Activated CD4-positive, alpha-beta memory T cell treated with anti-CD3 and anti-CD28 coated beads, Interleukin-2, amount 10 ng/mL, durations not matched to agents 7 days and 5 days (primary cell): ENCODE results near the gene SYPL1. TPM values are rescaled to one million over a fixed set of nuclear protein-coding genes. Genes with fewer than 3 reads are reported as not detected.

ENCODE experiments used
- CTCF ChIA-PET: fragments of 350-600 bp; sonication (Branson Sonifier 250); formaldehyde crosslinking; loops from one replicate; lab custom pipeline; 2021; ENCODE audit warnings: antibody characterized with exemption, inconsistent platforms; lab: Charles Lee
- POLR2A ChIA-PET: fragments of 350-600 bp; sonication (Branson Sonifier 250); formaldehyde crosslinking; loops from one replicate; lab custom pipeline; 2021; ENCODE audit warnings: antibody characterized with exemption; lab: Charles Lee
- DNase-seq: peaks from one replicate; pipeline ENCODE4 v3.0.0-alpha.2; 2020
- H3K27ac Mint-ChIP-seq: one replicate; pipeline ENCODE4 v1.8.0; 2021; ENCODE audit warnings: mild to moderate bottlenecking, mixed read lengths
- H3K27me3 Mint-ChIP-seq: one replicate; pipeline ENCODE4 v1.8.0; 2021; ENCODE audit warnings: mixed read lengths
- H3K36me3 Mint-ChIP-seq: one replicate; pipeline ENCODE4 v1.8.0; 2021; ENCODE audit warnings: low read depth, mixed read lengths
- H3K4me1 Mint-ChIP-seq: one replicate; pipeline ENCODE4 v1.8.0; 2021; ENCODE audit warnings: mixed read lengths
- H3K4me3 Mint-ChIP-seq: one replicate; pipeline ENCODE4 v1.8.0; 2021; ENCODE audit warnings: mild to moderate bottlenecking, mixed read lengths
- H3K9me3 Mint-ChIP-seq: one replicate; pipeline ENCODE4 v1.8.0; 2021; ENCODE audit warnings: mixed read lengths
- total RNA-seq, 2 experiments: library from RNA; stranded (reverse); gene quantifications; one replicate each; pipeline ENCODE4 v1.2.3, GENCODE V29; 2021

The SYPL1 gene
- total RNA-seq, 2 experiments from 2014 or later, result 37.5 to 38.8 TPM

- no peaks in the 10 kb centered on the region for H3K36me3 Mint-ChIP-seq
- no peaks in the 10 kb centered on the region for H3K9me3 Mint-ChIP-seq
- ChIA-PET POLR2A (no interaction called here), CTCF (no interaction called here)
- no peak overlapping the region for H3K4me3 Mint-ChIP-seq
- no peak overlapping the region for H3K27ac Mint-ChIP-seq
- H3K4me1 Mint-ChIP-seq, result peaks cover 10% of the 10 kb centered on the region
- DNase-seq, result no peak
- H3K27me3 Mint-ChIP-seq, result peaks cover 17% of the 10 kb centered on the region
Measured at GRCh38 chr7:106052681-106053080, 59.4 kb downstream of the SYPL1 start.

- Mint-ChIP-seq H3K9me3 (no peaks in the 10 kb centered on the region), H3K4me1 (no peaks in the 10 kb centered on the region), H3K4me3 (no peak overlapping the region), H3K27ac (no peak overlapping the region), H3K27me3 (peaks cover 22% of the 10 kb centered on the region), H3K36me3 (no peaks in the 10 kb centered on the region)
- POLR2A ChIA-PET, result no interaction called here
- no peak for DNase-seq
- CTCF ChIA-PET, result interaction anchor here (0.7 to 1.9 kb wide), 2 partner anchors 103 to 112 kb away, joined by 4 read pairs; no protein-coding TSS in a partner anchor
Measured at GRCh38 chr7:106050746-106051117, 61.4 kb downstream of the SYPL1 start.

GRCh38 chr7:106050002-106050745 is 61.9 kb downstream of the SYPL1 start:
- no peak for DNase-seq
- H3K9me3 Mint-ChIP-seq, result no peaks in the 10 kb centered on the region
- H3K36me3 Mint-ChIP-seq, result no peaks in the 10 kb centered on the region
- ChIA-PET CTCF (interaction anchor here (1.9 kb wide), 1 partner anchor 113 kb away, joined by 4 read pairs; no protein-coding TSS in a partner anchor), POLR2A (no interaction called here)
- no peak overlapping the region for H3K4me3 Mint-ChIP-seq
- no peaks in the 10 kb centered on the region for H3K4me1 Mint-ChIP-seq
- peaks cover 28% of the 10 kb centered on the region for H3K27me3 Mint-ChIP-seq
- no peak overlapping the region for H3K27ac Mint-ChIP-seq

- no peak for DNase-seq
- POLR2A ChIA-PET, result no interaction called here
- Mint-ChIP-seq H3K27me3 (peaks cover 36% of the 10 kb centered on the region), H3K27ac (no peak overlapping the region), H3K36me3 (no peaks in the 10 kb centered on the region), H3K9me3 (no peaks in the 10 kb centered on the region), H3K4me1 (no peaks in the 10 kb centered on the region), H3K4me3 (no peak overlapping the region)
- CTCF ChIA-PET, result interaction anchor here (1.9 kb wide), 1 partner anchor 114 kb away, joined by 4 read pairs; no protein-coding TSS in a partner anchor
Measured at GRCh38 chr7:106049139-106049752, 62.9 kb downstream of the SYPL1 start.

- POLR2A ChIA-PET, result no interaction called here
- no peaks in the 10 kb centered on the region for H3K36me3 Mint-ChIP-seq
- H3K27ac Mint-ChIP-seq, result no peak overlapping the region
- no peak overlapping the region for H3K4me3 Mint-ChIP-seq
- CTCF ChIA-PET, result no interaction called here
- H3K27me3 Mint-ChIP-seq, result peaks cover 31% of the 10 kb centered on the region
- no peaks in the 10 kb centered on the region for H3K9me3 Mint-ChIP-seq
- no peaks in the 10 kb centered on the region for H3K4me1 Mint-ChIP-seq
- DNase-seq, result no peak
Measured at GRCh38 chr7:106048706-106049020, 63.4 kb downstream of the SYPL1 start.

- no peak overlapping the region for H3K4me3 Mint-ChIP-seq
- no peak overlapping the region for H3K27ac Mint-ChIP-seq
- H3K4me1 Mint-ChIP-seq, result no peaks in the 10 kb centered on the region
- no peaks in the 10 kb centered on the region for H3K36me3 Mint-ChIP-seq
- no peaks in the 10 kb centered on the region for H3K9me3 Mint-ChIP-seq
- peaks cover 28% of the 10 kb centered on the region for H3K27me3 Mint-ChIP-seq
- DNase-seq, result no peak
- ChIA-PET POLR2A (no interaction called here), CTCF (interaction anchor here (1.5 to 2.8 kb wide), 3 partner anchors 106 to 391 kb away, joined by 4 to 9 read pairs (median 6); no protein-coding TSS in a partner anchor)
Measured at GRCh38 chr7:106047818-106048705, 64.0 kb downstream of the SYPL1 start.

- Mint-ChIP-seq H3K4me1 (peaks cover 7% of the 10 kb centered on the region), H3K27me3 (peaks cover 30% of the 10 kb centered on the region), H3K27ac (no peak overlapping the region), H3K4me3 (no peak overlapping the region), H3K9me3 (no peaks in the 10 kb centered on the region), H3K36me3 (no peaks in the 10 kb centered on the region)
- ChIA-PET CTCF (interaction anchor here (1.1 to 2.8 kb wide), 4 partner anchors 107 to 390 kb away, joined by 3 to 9 read pairs (median 5); no protein-coding TSS in a partner anchor), POLR2A (no interaction called here)
- no peak for DNase-seq
Measured at GRCh38 chr7:106047184-106047583, 64.9 kb downstream of the SYPL1 start.

GRCh38 chr7:106045586-106045985 is 66.5 kb downstream of the SYPL1 start:
- Mint-ChIP-seq H3K4me1 (peaks cover 7% of the 10 kb centered on the region), H3K27ac (no peak overlapping the region), H3K4me3 (no peak overlapping the region), H3K36me3 (no peaks in the 10 kb centered on the region), H3K9me3 (no peaks in the 10 kb centered on the region), H3K27me3 (peaks cover 31% of the 10 kb centered on the region)
- CTCF ChIA-PET, result interaction anchor here (1.4 to 2.8 kb wide), 2 partner anchors 285 to 393 kb away, joined by 3 to 9 read pairs; no protein-coding TSS in a partner anchor
- POLR2A ChIA-PET, result no interaction called here
- no peak for DNase-seq

- peaks cover 7% of the 10 kb centered on the region for H3K4me1 Mint-ChIP-seq
- H3K27me3 Mint-ChIP-seq, result peaks cover 29% of the 10 kb centered on the region
- DNase-seq, result no peak
- ChIA-PET POLR2A (no interaction called here), CTCF (interaction anchor here (1.1 to 5.7 kb wide), 4 partner anchors 284 to 456 kb away, joined by 3 to 48 read pairs (median 6); no protein-coding TSS in a partner anchor)
- H3K27ac Mint-ChIP-seq, result no peak overlapping the region
- H3K9me3 Mint-ChIP-seq, result no peaks in the 10 kb centered on the region
- H3K4me3 Mint-ChIP-seq, result no peak overlapping the region
- H3K36me3 Mint-ChIP-seq, result no peaks in the 10 kb centered on the region
Measured at GRCh38 chr7:106045139-106045538, 67.0 kb downstream of the SYPL1 start.

- Mint-ChIP-seq H3K4me1 (peaks cover 7% of the 10 kb centered on the region), H3K36me3 (no peaks in the 10 kb centered on the region), H3K27ac (no peak overlapping the region), H3K9me3 (no peaks in the 10 kb centered on the region), H3K27me3 (peaks cover 32% of the 10 kb centered on the region), H3K4me3 (no peak overlapping the region)
- POLR2A ChIA-PET, result interaction anchor here (1.3 kb wide), 1 partner anchor 165 kb away, joined by 3 read pairs; the partner anchor contains the start of gene ATXN7L1
- CTCF ChIA-PET, result interaction anchor here (0.6 to 5.7 kb wide), 29 partner anchors 10 to 562 kb away, joined by 3 to 48 read pairs (median 4); no protein-coding TSS in a partner anchor
- DNase-seq, result no peak
Measured at GRCh38 chr7:106042196-106042611, 69.9 kb downstream of the SYPL1 start.

GRCh38 chr7:106041140-106041717 is 70.9 kb downstream of the SYPL1 start:
- CTCF ChIA-PET, result interaction anchor here (0.6 to 5.7 kb wide), 15 partner anchors 12 to 452 kb away, joined by 3 to 48 read pairs (median 5); no protein-coding TSS in a partner anchor

More at GRCh38 chr7:106041140-106041717, 70.9 kb downstream of the SYPL1 start:
- H3K27me3 Mint-ChIP-seq, result peaks cover 32% of the 10 kb centered on the region
- H3K27ac Mint-ChIP-seq, result no peak overlapping the region
- DNase-seq, result peak; percentile 35
- POLR2A ChIA-PET, result interaction anchor here (1.3 kb wide), 1 partner anchor 164 kb away, joined by 3 read pairs; the partner anchor contains the start of gene ATXN7L1
- H3K36me3 Mint-ChIP-seq, result no peaks in the 10 kb centered on the region
- H3K9me3 Mint-ChIP-seq, result no peaks in the 10 kb centered on the region
- peaks cover 7% of the 10 kb centered on the region for H3K4me1 Mint-ChIP-seq
- H3K4me3 Mint-ChIP-seq, result no peak overlapping the region
